ENCODE data around the gene NES.

GRCh38 chr1:156714830-156715229 lies 37.6 kb upstream of the NES start:
- TF ChIP-seq ZC3H10 (CRISPR knock-in tag; IDR thresholded peaks at IDR 0.05) (no peak), CSDC2 (CRISPR knock-in tag; IDR thresholded peaks at IDR 0.05) (no peak), ZNF8 (CRISPR knock-in tag; IDR thresholded peaks at IDR 0.05) (no peak), ESRRG (CRISPR knock-in tag; IDR thresholded peaks at IDR 0.05) (no peak), PATZ1 (CRISPR knock-in tag; IDR thresholded peaks at IDR 0.05; ENCODE audit: borderline replicate concordance) (no peak), RARB (CRISPR knock-in tag; IDR thresholded peaks at IDR 0.05) (no peak)
